Measurements from ENCODE around the gene USP25. TPM values are rescaled to one million over a fixed set of nuclear protein-coding genes. Genes with fewer than 3 reads are reported as not detected.

Gene USP25
- total RNA-seq, 1 donor = 33.7 TPM

- no peak for TF ChIP-seq CTCF (IDR thresholded peaks at IDR 0.05; ENCODE audit: insufficient read depth, low read depth, low read length)
Measured at GRCh38 chr21:15815285-15815684, 85.5 kb downstream of the USP25 start.

GRCh38 chr21:15820327-15820726, 90.5 kb downstream of the USP25 start:
- H3K4me3 ChIP-seq (ENCODE audit: low read depth, low read length) = no peak overlapping the region
- no peak for TF ChIP-seq CTCF (IDR thresholded peaks at IDR 0.05; ENCODE audit: insufficient read depth, low read depth, low read length)
- DNase-seq (ENCODE audit: low read depth) = no peak

More at GRCh38 chr21:15815285-15815684, 85.5 kb downstream of the USP25 start:
- no peak for DNase-seq (ENCODE audit: low read depth)
- H3K4me3 ChIP-seq (ENCODE audit: low read depth, low read length) = no peak overlapping the region

- DNase-seq (ENCODE audit: low read depth) = no peak
- TF ChIP-seq CTCF (IDR thresholded peaks at IDR 0.05; ENCODE audit: insufficient read depth, low read depth, low read length) = no peak
- no peak overlapping the region for H3K4me3 ChIP-seq (ENCODE audit: low read depth, low read length)
Measured at GRCh38 chr21:15820852-15821379, 91.1 kb downstream of the USP25 start.

GRCh38 chr21:15823486-15824150, 93.8 kb downstream of the USP25 start:
- H3K4me3 ChIP-seq (ENCODE audit: low read depth, low read length) = no peak overlapping the region
- TF ChIP-seq CTCF (IDR thresholded peaks at IDR 0.05; ENCODE audit: insufficient read depth, low read depth, low read length) = no peak
- DNase-seq (ENCODE audit: low read depth) = no peak

GRCh38 chr21:15825700-15826099, 95.9 kb downstream of the USP25 start:
- DNase-seq (ENCODE audit: low read depth) = no peak
- H3K4me3 ChIP-seq (ENCODE audit: low read depth, low read length) = no peak overlapping the region
- no peak for TF ChIP-seq CTCF (IDR thresholded peaks at IDR 0.05; ENCODE audit: insufficient read depth, low read depth, low read length)

GRCh38 chr21:15826147-15826780, 96.5 kb downstream of the USP25 start:
- TF ChIP-seq CTCF (IDR thresholded peaks at IDR 0.05; ENCODE audit: insufficient read depth, low read depth, low read length) = peak; percentile 67
- DNase-seq (ENCODE audit: low read depth) = peak; percentile 64
- H3K4me3 ChIP-seq (ENCODE audit: low read depth, low read length) = no peak overlapping the region

All from fibroblast of villous mesenchyme (primary cell).